ENCODE data around the gene MYO5C.
"Not testable (repeated sequence)": the region's sequence is repeated elsewhere in the genome, so short reads cannot be mapped to it uniquely, and the experiment has no call there.

MYO5C gene

GRCh38 chr15:52303093-52303772 is 7.6 kb upstream of the MYO5C start:
- DNase-seq, result no peak

- no peak for DNase-seq
Observed at GRCh38 chr15:52301265-52301847, 5.8 kb upstream of the MYO5C start.

- DNase-seq, result peak; percentile 40
Observed at GRCh38 chr15:52294881-52295420, 653 bp downstream of the MYO5C start.

GRCh38 chr15:52292780-52293392 is 2.7 kb downstream of the MYO5C start:
- no peak for DNase-seq

- DNase-seq, result no peak
Observed at GRCh38 chr15:52291204-52291603, 4.4 kb downstream of the MYO5C start.

GRCh38 chr15:52290800-52291199 is 4.8 kb downstream of the MYO5C start:
- no peak for DNase-seq

- DNase-seq, result no peak
Observed at GRCh38 chr15:52290329-52290728, 5.3 kb downstream of the MYO5C start.

- no peak for DNase-seq
Observed at GRCh38 chr15:52289629-52290081, 5.9 kb downstream of the MYO5C start.

GRCh38 chr15:52288986-52289385 is 6.6 kb downstream of the MYO5C start:
- no peak for DNase-seq

- no peak for DNase-seq
Observed at GRCh38 chr15:52288051-52288942, 7.3 kb downstream of the MYO5C start.

- no peak for DNase-seq
Observed at GRCh38 chr15:52287114-52287513, 8.5 kb downstream of the MYO5C start.

GRCh38 chr15:52285941-52286340 is 9.7 kb downstream of the MYO5C start:
- DNase-seq, result not testable (repeated sequence)

- no peak for DNase-seq
Observed at GRCh38 chr15:52284164-52284563, 11.4 kb downstream of the MYO5C start.

GRCh38 chr15:52283281-52283680 is 12.3 kb downstream of the MYO5C start:
- no peak for DNase-seq

- DNase-seq, result no peak
Observed at GRCh38 chr15:52282418-52282817, 13.2 kb downstream of the MYO5C start.

GRCh38 chr15:52281085-52282035 is 14.2 kb downstream of the MYO5C start:
- no peak for DNase-seq

- DNase-seq, result no peak
Observed at GRCh38 chr15:52280326-52281084, 15.1 kb downstream of the MYO5C start.

GRCh38 chr15:52278636-52279367 is 16.8 kb downstream of the MYO5C start:
- no peak for DNase-seq

GRCh38 chr15:52278135-52278534 is 17.5 kb downstream of the MYO5C start:
- no peak for DNase-seq

- DNase-seq, result no peak
Observed at GRCh38 chr15:52277575-52277974, 18.0 kb downstream of the MYO5C start.

Data from NCI-H82 (cell line).